HG02970 (cell line): Measurements from ENCODE around the gene GEMIN5.
"Not testable (repeated sequence)": the region's sequence is repeated elsewhere in the genome, so short reads cannot be mapped to it uniquely, and the experiment has no call there.

Source experiments
- ATAC-seq: cut with Tn5 transposase; IDR thresholded peaks from one replicate; pipeline ENCODE4 v1.9.1; 2021; ENCODE audit warnings: mild to moderate bottlenecking, moderate library complexity, moderate number of reproducible peaks; ENCODE audit not compliant: unreplicated experiment, low FRiP score

The GEMIN5 gene

GRCh38 chr5:154937718-154938466, at the start of gene GEMIN5:
Gene GEMIN5 (minus strand): TSS chr5:154938211. CDS start chr5:154938133, 78 bp downstream.
- peak; percentile 90 for ATAC-seq

- ATAC-seq, result no peak
These were observed 48.1 kb upstream of the GEMIN5 start for GRCh38 chr5:154986151-154986550.

GRCh38 chr5:154984946-154985516, 47.0 kb upstream of the GEMIN5 start:
- no peak for ATAC-seq

- not testable (repeated sequence) for ATAC-seq
These were observed 40.3 kb upstream of the GEMIN5 start for GRCh38 chr5:154978294-154978693.

- ATAC-seq, result no peak
These were observed 39.4 kb upstream of the GEMIN5 start for GRCh38 chr5:154977409-154977808.

GRCh38 chr5:154976082-154976481, 38.1 kb upstream of the GEMIN5 start:
- ATAC-seq, result not testable (repeated sequence)

GRCh38 chr5:154972476-154973080, 34.6 kb upstream of the GEMIN5 start:
- no peak for ATAC-seq

GRCh38 chr5:154971501-154971900, 33.5 kb upstream of the GEMIN5 start:
- ATAC-seq, result no peak

GRCh38 chr5:154970759-154971158, 32.7 kb upstream of the GEMIN5 start:
- no peak for ATAC-seq

GRCh38 chr5:154968953-154969352, 30.9 kb upstream of the GEMIN5 start:
- ATAC-seq, result no peak

GRCh38 chr5:154967421-154968024, 29.5 kb upstream of the GEMIN5 start:
- ATAC-seq, result no peak

GRCh38 chr5:154966874-154967273, 28.9 kb upstream of the GEMIN5 start:
- ATAC-seq, result no peak

GRCh38 chr5:154966081-154966841, 28.2 kb upstream of the GEMIN5 start:
- ATAC-seq, result no peak

GRCh38 chr5:154962494-154962893, 24.5 kb upstream of the GEMIN5 start:
- peak; percentile 85 for ATAC-seq

- no peak for ATAC-seq
These were observed 18.7 kb upstream of the GEMIN5 start for GRCh38 chr5:154956712-154957111.

- ATAC-seq, result no peak
These were observed 11.8 kb upstream of the GEMIN5 start for GRCh38 chr5:154949781-154950180.

- no peak for ATAC-seq
These were observed 10.3 kb upstream of the GEMIN5 start for GRCh38 chr5:154948313-154948712.

GRCh38 chr5:154947778-154948177, 9.8 kb upstream of the GEMIN5 start:
- no peak for ATAC-seq

GRCh38 chr5:154945695-154946301, 7.8 kb upstream of the GEMIN5 start:
- ATAC-seq, result no peak

GRCh38 chr5:154944716-154945115, 6.7 kb upstream of the GEMIN5 start:
- no peak for ATAC-seq
